Vagina (tissue), 2 donors: ENCODE measurements around the gene ASTN1. TPM values are rescaled to one million over a fixed set of nuclear protein-coding genes. Genes with fewer than 3 reads are reported as not detected.

ENCODE experiments used
- DNase-seq, 2 donors: peaks; one replicate each; pipeline ENCODE4 v3.0.0-alpha.2; 2017; ENCODE audit errors: extremely low spot score in 2 of 2
- H3K27ac ChIP-seq: fragments of 200-600 bp; sonication (generic); one replicate; pipeline ENCODE4 v1.5.1; 2019
- H3K27me3 ChIP-seq: fragments of 200-600 bp; sonication (generic); one replicate; pipeline ENCODE4 v1.5.1; 2019
- H3K36me3 ChIP-seq, 2 donors: fragments of 200-600 bp; sonication (generic); one replicate each; pipeline ENCODE4 v1.5.1; 2017 to 2019
- H3K4me1 ChIP-seq: fragments of 200-600 bp; sonication (generic); one replicate; pipeline ENCODE4 v1.5.1; 2019
- H3K4me3 ChIP-seq, 2 donors: fragments of 200-600 bp; sonication (generic); 1 replicate in 1 of 2; 2 replicates in 1 of 2; pipeline ENCODE4 v1.5.1; 2016 to 2019
- H3K9me3 ChIP-seq: fragments of 200-600 bp; sonication (generic); one replicate; pipeline ENCODE4 v1.5.1; 2019
- CTCF ChIP-seq, 3 experiments: fragments of 450-650 bp in 2 of 3; fragments of 200-600 bp in 1 of 3; sonication (generic) in 1 of 3; IDR thresholded peaks; one replicate each; pipeline ENCODE4 v1.5.1; 2017 to 2019; ENCODE audit warnings: antibody characterized with exemption in 3 of 3, mild to moderate bottlenecking in 2 of 3, moderate library complexity in 2 of 3
- POLR2A ChIP-seq, 2 donors: fragments of 450-650 bp; IDR thresholded peaks; one replicate each; pipeline ENCODE4 v1.6.1; 2017; ENCODE audit warnings: antibody characterized with exemption in 2 of 2, mild to moderate bottlenecking in 2 of 2, moderate library complexity in 2 of 2
- POLR2AphosphoS5 ChIP-seq, 2 donors: sonication (generic); formaldehyde crosslinking; IDR thresholded peaks; one replicate each; pipeline ENCODE4 v1.9.0; 2017; ENCODE audit warnings: antibody characterized with exemption in 2 of 2, mild to moderate bottlenecking in 2 of 2, low read depth in 1 of 2; ENCODE audit not compliant: insufficient read depth in 1 of 2
- intact Hi-C: fragments of 100-400 bp; cut with DNase I; formaldehyde crosslinking; loops from one replicate; pipeline ENCODE4 v1.15.1; 2023
- total RNA-seq: library from RNA; depleted of rRNA; stranded (reverse); fragments of >200 nt; gene quantifications from one replicate; pipeline ENCODE4 v1.2.3, GENCODE V29; 2016

ASTN1 gene
- 4.2 TPM for total RNA-seq

- Histone ChIP-seq H3K4me3 (peak within 1 kb of the TSS; percentile 27 to 42), H3K27ac (no peak within 1 kb of the TSS), H3K36me3 (no peaks in the 10 kb centered on the region), H3K4me1 (peaks cover 11% of the 10 kb centered on the region), H3K27me3 (peaks cover 5% of the 10 kb centered on the region), H3K9me3 (no peaks in the 10 kb centered on the region)
- intact Hi-C loops = no loop called here
- TF ChIP-seq POLR2A (IDR thresholded peaks at IDR 0.05) (no peak), CTCF (IDR thresholded peaks at IDR 0.05) (no peak), POLR2AphosphoS5 (IDR thresholded peaks at IDR 0.05; ENCODE audit: insufficient read depth in 1 of 2, low read depth in 1 of 2) (no peak)
- no peak for DNase-seq
Observed at GRCh38 chr1:177164380-177165068, at the start of gene ASTN1. Gene ASTN1 (minus strand): TSS chr1:177164712. CDS start chr1:177164676, 36 bp downstream.

GRCh38 chr1:177211231-177211630 lies 46.7 kb upstream of the ASTN1 start:
- intact Hi-C loops = no loop called here
- Histone ChIP-seq H3K27ac (no peak overlapping the region), H3K9me3 (no peaks in the 10 kb centered on the region), H3K4me1 (no peaks in the 10 kb centered on the region), H3K4me3 (no peak overlapping the region), H3K36me3 (no peaks in the 10 kb centered on the region), H3K27me3 (no peaks in the 10 kb centered on the region)
- no peak for DNase-seq
- TF ChIP-seq POLR2AphosphoS5 (IDR thresholded peaks at IDR 0.05; ENCODE audit: insufficient read depth in 1 of 2, low read depth in 1 of 2) (no peak), CTCF (IDR thresholded peaks at IDR 0.05) (no peak), POLR2A (IDR thresholded peaks at IDR 0.05) (no peak)

- H3K4me3 ChIP-seq = no peak overlapping the region
- TF ChIP-seq CTCF (IDR thresholded peaks at IDR 0.05) = no peak
- no peak for TF ChIP-seq POLR2AphosphoS5 (IDR thresholded peaks at IDR 0.05; ENCODE audit: insufficient read depth in 1 of 2, low read depth in 1 of 2)
- no peak for TF ChIP-seq POLR2A (IDR thresholded peaks at IDR 0.05)
- no peak overlapping the region for H3K27ac ChIP-seq
- H3K9me3 ChIP-seq = no peaks in the 10 kb centered on the region
- H3K4me1 ChIP-seq = no peaks in the 10 kb centered on the region
- H3K27me3 ChIP-seq = no peaks in the 10 kb centered on the region
- H3K36me3 ChIP-seq = no peaks in the 10 kb centered on the region
- intact Hi-C loops = no loop called here
- DNase-seq = no peak
Observed at GRCh38 chr1:177210071-177210470, 45.6 kb upstream of the ASTN1 start.

GRCh38 chr1:177209357-177209756 lies 44.8 kb upstream of the ASTN1 start:
- Histone ChIP-seq H3K27ac (no peak overlapping the region), H3K4me1 (no peaks in the 10 kb centered on the region), H3K27me3 (no peaks in the 10 kb centered on the region), H3K4me3 (no peak overlapping the region), H3K9me3 (no peaks in the 10 kb centered on the region), H3K36me3 (no peaks in the 10 kb centered on the region)
- DNase-seq = peak in 1 of 2 donors; percentile 94
- intact Hi-C loops = no loop called here
- peak in 1 of 2 donors; percentile 17 for TF ChIP-seq POLR2AphosphoS5 (IDR thresholded peaks at IDR 0.05; ENCODE audit: insufficient read depth in 1 of 2, low read depth in 1 of 2)
- TF ChIP-seq CTCF (IDR thresholded peaks at IDR 0.05) = no peak

- Histone ChIP-seq H3K27ac (no peak overlapping the region), H3K4me3 (no peak overlapping the region), H3K27me3 (no peaks in the 10 kb centered on the region), H3K36me3 (no peaks in the 10 kb centered on the region), H3K4me1 (no peaks in the 10 kb centered on the region), H3K9me3 (no peaks in the 10 kb centered on the region)
- DNase-seq = no peak
- intact Hi-C loops = no loop called here
- TF ChIP-seq POLR2AphosphoS5 (IDR thresholded peaks at IDR 0.05; ENCODE audit: insufficient read depth in 1 of 2, low read depth in 1 of 2) = no peak
- no peak for TF ChIP-seq CTCF (IDR thresholded peaks at IDR 0.05)
- TF ChIP-seq POLR2A (IDR thresholded peaks at IDR 0.05) = no peak
Observed at GRCh38 chr1:177208920-177209319, 44.4 kb upstream of the ASTN1 start.
